GM18951 (cell line): ENCODE results near the gene CLK1.

Experiments
- POLR2A ChIP-seq: IDR thresholded peaks from 4 replicates; pipeline ENCODE4 v1.6.1; 2011; ENCODE audit warnings: mild to moderate bottlenecking; ENCODE audit not compliant: insufficient read length, insufficient read depth; ENCODE audit errors: extremely low read depth
- in situ Hi-C: fragments of 300-500 bp; cut with MboI; formaldehyde crosslinking; loops from one replicate; pipeline ENCODE4 v1.12.0; 2022; ENCODE audit warnings: low sequenced_read_pairs, mixed read lengths, inconsistent platforms; ENCODE audit not compliant: unreplicated experiment

CLK1 gene

DNA sequence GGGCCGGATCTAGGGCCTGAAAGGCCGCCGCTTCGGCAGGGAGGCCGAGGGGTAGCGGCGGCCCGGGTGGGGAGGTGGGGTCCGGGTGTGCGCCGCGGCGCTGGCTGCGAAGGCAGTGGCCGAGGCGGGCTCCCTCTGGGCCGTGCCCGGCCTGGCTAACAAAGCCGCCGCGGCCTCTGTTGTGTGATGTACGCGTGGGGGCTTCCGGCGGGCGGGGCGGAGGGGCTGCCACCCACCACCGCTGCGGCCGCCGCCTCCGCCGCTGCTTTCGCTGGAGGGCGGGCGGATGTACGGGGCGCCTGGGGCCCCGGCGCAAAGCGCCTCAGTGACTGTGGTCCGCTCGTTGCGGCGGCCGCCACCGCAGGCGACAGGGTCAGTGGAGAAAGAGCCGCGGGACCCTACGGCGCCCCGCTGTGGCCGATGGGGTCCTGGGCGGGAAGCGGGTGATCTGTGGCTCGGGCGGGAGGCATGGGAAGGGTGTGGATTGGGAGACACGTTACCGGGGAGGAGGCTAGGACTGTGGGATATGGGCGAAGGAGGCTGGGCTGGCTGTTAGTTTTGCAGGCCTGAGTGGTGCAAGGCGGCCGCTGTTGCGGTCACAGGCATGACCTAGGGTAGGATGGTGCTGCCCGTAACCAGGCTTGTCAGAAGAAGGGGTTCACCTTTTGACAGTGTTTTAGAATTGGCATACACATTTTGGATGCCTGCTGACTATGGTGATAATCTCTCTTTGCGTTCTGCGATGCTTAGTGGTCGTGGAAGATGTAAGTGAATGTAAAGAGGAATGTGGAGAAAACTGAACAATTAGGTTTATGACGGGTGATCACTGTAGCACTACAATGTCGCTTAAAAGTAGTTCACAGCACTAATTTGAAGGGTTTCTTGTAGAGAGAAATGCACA is 52.1 kb downstream of the CLK1 start:
- in situ Hi-C loops = no loop called here
- no peak for TF ChIP-seq POLR2A

- in situ Hi-C loops = no loop called here
Observed at GRCh38 chr2:200811333-200812121, 52.9 kb downstream of the CLK1 start, which contains the start of gene BZW1. TSS of gene BZW1 (plus strand) at chr2:200811910. CDS start at chr2:200813218, 1,308 bp downstream.

GRCh38 chr2:200810998-200811332 is 53.5 kb downstream of the CLK1 start:
- no peak for TF ChIP-seq POLR2A
- in situ Hi-C loops = no loop called here

More at GRCh38 chr2:200811333-200812121, 52.9 kb downstream of the CLK1 start, which contains the start of gene BZW1:
- peak; percentile 91 for TF ChIP-seq POLR2A

- no peak for TF ChIP-seq POLR2A
- in situ Hi-C loops = no loop called here
Observed at GRCh38 chr2:200810252-200810997, 54.0 kb downstream of the CLK1 start.

GRCh38 chr2:200809506-200810251 is 54.8 kb downstream of the CLK1 start:
- in situ Hi-C loops = no loop called here

More at GRCh38 chr2:200809506-200810251, 54.8 kb downstream of the CLK1 start:
- TF ChIP-seq POLR2A = no peak
